CD4-positive, alpha-beta T cell treated with Interleukin-12 subunit alpha and Interleukin-12 subunit beta, for 1 hour (primary cell): ENCODE results near the gene SEC61A1.

Experiments
- DNase-seq: peaks from one replicate; pipeline ENCODE4 v3.0.0-alpha.2; 2020

The SEC61A1 gene

DNA sequence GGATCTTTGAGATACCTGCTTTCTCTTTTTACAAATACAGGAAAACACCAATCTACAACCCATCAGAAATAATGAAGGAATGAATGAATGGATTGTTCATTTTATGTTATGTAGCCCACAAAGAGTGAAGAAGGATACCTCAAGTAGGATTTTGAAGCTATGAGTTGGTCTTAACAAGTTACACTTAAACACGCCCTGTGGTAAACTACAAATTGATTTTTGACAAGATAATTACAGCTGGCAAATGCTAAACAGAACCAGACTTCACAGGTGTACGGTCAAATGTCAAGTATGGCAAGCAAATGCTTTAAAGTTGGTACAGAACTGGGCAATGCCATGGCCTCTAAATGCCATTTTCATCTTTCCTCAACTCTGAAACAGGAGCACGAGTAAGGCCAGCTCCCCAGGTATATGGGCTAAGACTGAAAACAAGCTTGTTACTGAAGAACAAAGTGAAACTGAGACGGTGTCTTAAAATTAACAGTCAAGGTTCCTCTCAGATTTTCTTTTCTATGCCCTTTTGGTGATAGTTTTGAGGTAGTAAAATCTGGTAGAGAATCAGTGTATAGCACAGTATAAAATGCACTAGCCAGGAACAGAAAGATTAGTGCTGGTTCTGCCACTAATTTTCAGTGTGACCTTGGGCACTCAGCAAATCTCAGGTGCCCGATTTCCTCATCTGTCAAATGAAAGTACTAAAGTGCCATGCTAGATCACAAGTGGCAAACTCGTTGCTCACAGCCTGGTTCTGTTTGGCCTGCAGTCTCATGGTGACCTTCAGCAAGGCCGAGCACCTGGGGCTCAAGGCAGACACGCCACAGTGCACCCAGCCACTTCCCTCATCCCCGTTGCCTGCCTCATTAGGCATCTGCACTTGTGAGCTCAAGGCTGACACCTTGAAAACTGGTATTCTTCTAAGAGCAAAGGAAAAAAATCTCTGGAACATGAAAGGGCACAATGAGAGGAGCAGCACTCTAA lies 61.9 kb downstream of the SEC61A1 start:
- DNase-seq: peak; percentile 24
